A172 (cell line): ENCODE data around the gene UBALD2. TPM values are rescaled to one million over a fixed set of nuclear protein-coding genes. Genes with fewer than 3 reads are reported as not detected.

Source experiments
- DNase-seq: peaks from one replicate; pipeline ENCODE4 v3.0.0-alpha.2; 2015; ENCODE audit warnings: low spot score
- total RNA-seq: library from RNA; depleted of rRNA; stranded (reverse); fragments of >200 nt; shearing (Covaris generic); gene quantifications from 2 replicates; pipeline ENCODE4 v1.2.3, GENCODE V29; 2014; rRNA removed

The UBALD2 gene
- total RNA-seq, 1 experiment from 2014 or later = 2.7 TPM

DNA sequence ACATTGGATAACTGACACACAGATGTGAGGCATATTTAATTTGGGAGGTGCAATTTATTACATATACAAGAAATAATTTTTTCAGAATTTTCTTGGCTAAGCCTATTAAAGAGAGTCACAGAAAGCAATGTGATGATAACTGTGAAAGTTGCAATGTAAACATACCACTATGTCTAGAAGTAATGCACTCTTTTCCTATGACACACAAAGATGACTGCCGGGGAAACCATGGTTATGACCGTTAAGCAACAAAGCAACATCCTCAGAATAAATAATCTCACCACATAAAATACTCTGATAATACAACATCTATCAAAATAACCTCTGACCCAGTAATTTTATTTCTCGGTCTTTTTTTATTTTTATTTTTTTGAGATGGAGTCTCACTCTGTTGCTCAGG, 53.4 kb downstream of the UBALD2 start:
- DNase-seq = no peak

Other genes with a start within 250 kb of the UBALD2 start
- not detected in 2 replicates for gene EVPL, start 238.0 kb upstream of the UBALD2 start, total RNA-seq
- gene SRP68, start 192.8 kb upstream of the UBALD2 start, total RNA-seq = 34.6 and 45.0 TPM in 2 replicates
- 0.19 TPM in 1 of 2 replicates, not detected in the other for gene GALR2, start 190.6 kb upstream of the UBALD2 start, total RNA-seq
- not detected in 2 replicates for gene ZACN, start 186.2 kb upstream of the UBALD2 start, total RNA-seq
- gene EXOC7, start 161.6 kb upstream of the UBALD2 start, total RNA-seq = 98.5 and 104 TPM in 2 replicates
- not detected in 2 replicates for gene FOXJ1, start 124.1 kb upstream of the UBALD2 start, total RNA-seq
- 7.0 and 8.3 TPM in 2 replicates for gene RNF157, start 24.9 kb upstream of the UBALD2 start, total RNA-seq
- 2.1 and 2.8 TPM in 2 replicates for gene QRICH2, start 42.9 kb downstream of the UBALD2 start, total RNA-seq
- gene PRPSAP1, start 88.6 kb downstream of the UBALD2 start, total RNA-seq = 33.8 and 49.7 TPM in 2 replicates
- 31.6 and 38.1 TPM in 2 replicates for gene SPHK1, start 119.3 kb downstream of the UBALD2 start, total RNA-seq
- 11.4 and 19.4 TPM in 2 replicates for gene UBE2O, start 187.8 kb downstream of the UBALD2 start, total RNA-seq
- gene AANAT, start 202.3 kb downstream of the UBALD2 start, total RNA-seq = not detected in 2 replicates
- gene RHBDF2, start 236.1 kb downstream of the UBALD2 start, total RNA-seq = 36.2 and 54.9 TPM in 2 replicates